ENCODE data around the gene CDH4. TPM values are rescaled to one million over a fixed set of nuclear protein-coding genes. Genes with fewer than 3 reads are reported as not detected.

CDH4 gene
- polyA plus RNA-seq, 1 donor: 1.7 TPM

DNA sequence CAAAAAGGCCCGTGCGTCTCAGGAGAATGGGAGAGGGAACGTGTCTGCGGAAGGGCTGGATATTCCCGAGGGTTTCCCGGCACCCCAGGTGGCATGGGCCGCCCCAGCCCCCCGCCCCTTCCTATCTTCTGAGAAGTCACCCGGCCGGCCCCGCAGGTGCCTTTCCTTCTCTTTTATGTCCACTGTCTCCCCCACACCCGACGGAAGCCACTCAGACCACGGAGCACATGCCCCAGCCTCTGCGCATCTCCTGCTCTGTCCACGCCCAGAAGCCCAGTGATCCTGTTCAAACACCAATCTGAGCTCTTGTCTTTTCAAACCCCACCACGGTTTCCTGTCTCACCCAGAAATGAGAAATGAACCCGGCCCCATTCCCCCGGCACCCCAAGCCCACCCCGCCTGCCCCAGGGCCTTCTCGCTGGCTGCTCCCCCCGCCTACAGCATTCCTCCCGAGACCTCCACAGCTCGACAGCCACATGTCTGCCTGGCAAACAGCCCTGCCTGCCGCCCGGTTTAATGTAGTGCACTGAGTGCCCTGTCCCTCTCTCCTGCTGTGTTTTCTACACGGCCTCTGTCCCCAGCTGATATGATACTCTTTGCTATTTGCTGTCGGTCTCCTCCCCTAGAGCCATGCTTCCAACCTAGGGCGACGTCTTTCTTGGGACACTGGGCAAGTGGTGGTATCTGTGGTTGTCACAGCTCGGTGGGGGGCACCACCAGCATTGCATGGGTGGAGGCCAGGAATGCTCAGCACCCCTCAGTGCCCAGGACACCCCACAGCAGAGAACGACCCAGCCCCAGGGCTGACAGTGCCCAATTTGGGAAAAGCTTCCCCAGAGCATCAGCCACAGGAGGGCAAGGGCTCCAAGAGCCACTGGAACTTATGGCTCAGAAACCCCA is 630.9 kb downstream of the CDH4 start:
- Histone ChIP-seq H3K9me3 (ENCODE audit: control insufficient read depth, low read depth, low read length) (no peaks in the 10 kb centered on the region), H3K4me1 (ENCODE audit: control insufficient read depth, insufficient read depth, low read length) (no peaks in the 10 kb centered on the region), H3K27me3 (ENCODE audit: control insufficient read depth, insufficient read depth, low read length) (no peaks in the 10 kb centered on the region), H3K27ac (ENCODE audit: low read length) (no peak overlapping the region), H3K4me3 (ENCODE audit: low read length) (no peak overlapping the region), H3K36me3 (ENCODE audit: control insufficient read depth, insufficient read depth, low read length) (no peaks in the 10 kb centered on the region)
- no peak for DNase-seq
- WGBS (ENCODE audit: insufficient coverage, low lambda C conversion rate): no CpG with 5 or more reads among the region's 32 CpGs

DNA sequence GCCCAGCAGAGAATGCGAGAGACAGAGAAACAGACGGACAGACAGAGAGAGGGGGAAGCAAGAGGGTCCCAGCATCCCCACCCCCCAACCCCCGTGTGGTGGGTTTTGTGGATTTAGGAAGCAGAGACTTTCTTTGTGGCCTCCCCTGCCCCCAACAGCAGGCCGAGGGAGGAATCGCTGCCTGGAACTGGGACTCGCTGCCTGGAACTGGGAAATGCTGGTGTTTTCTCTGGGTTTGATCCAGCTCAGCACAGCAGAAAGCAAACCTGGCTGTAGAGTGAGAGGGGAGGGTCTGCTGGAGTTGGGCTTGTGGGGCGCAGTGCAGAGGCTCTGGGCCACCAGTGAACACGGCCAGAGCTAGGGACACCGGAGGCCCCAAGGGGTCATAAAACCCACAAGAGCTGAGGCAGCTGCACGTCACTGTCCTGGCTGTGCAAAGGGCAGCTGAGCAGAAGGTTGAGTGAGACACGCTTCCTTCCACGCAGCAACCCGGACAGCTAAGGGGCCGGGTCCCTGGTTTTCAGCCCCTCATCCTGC is 631.9 kb downstream of the CDH4 start:
- Histone ChIP-seq H3K4me1 (ENCODE audit: control insufficient read depth, insufficient read depth, low read length) (no peaks in the 10 kb centered on the region), H3K4me3 (ENCODE audit: low read length) (no peak overlapping the region), H3K36me3 (ENCODE audit: control insufficient read depth, insufficient read depth, low read length) (no peaks in the 10 kb centered on the region), H3K9me3 (ENCODE audit: control insufficient read depth, low read depth, low read length) (no peaks in the 10 kb centered on the region), H3K27ac (ENCODE audit: low read length) (no peak overlapping the region), H3K27me3 (ENCODE audit: control insufficient read depth, insufficient read depth, low read length) (no peaks in the 10 kb centered on the region)
- WGBS (ENCODE audit: insufficient coverage, low lambda C conversion rate): no CpG with 5 or more reads among the region's 14 CpGs
- DNase-seq: peak in 1 of 2 donors; percentile 34

DNA sequence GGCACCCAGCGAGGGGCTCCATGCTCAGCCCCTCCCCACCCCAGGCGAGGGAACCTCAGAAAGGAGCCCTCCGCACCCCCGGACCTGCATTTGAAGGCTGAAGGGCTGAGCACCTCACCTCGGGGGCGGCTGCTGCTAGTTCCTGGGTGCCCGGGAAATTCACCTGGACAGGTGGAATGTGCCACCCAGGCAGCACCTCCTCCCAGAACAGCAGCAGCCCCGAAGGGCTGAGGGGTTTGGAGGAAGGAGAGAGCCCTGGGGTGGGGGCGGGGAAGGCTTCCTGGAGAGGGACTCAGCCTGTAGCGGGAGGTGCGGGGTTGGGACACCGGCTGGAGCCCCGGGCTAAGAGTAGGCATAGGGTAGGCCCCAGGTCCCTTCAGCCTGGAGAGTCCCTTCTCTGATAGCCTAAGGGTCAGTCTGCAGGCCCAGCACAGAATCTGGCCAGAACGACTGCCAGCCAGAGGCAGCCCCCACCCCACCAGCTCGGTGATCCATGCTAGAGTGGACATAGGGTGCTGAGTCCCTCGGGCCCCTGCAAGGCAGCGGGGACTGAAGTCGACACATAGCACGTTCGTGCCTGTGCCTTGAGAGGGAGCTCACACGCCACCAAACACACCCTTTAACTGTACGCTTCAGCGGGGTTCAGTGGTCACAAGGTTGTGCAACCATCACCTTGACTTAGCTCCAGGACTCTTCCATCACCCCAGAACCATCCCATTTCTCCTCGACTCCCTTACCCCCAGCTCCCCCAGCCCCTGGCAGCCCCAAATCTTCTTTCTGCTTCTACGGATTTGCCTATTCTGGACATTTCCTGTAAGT is 632.7 kb downstream of the CDH4 start:
- Histone ChIP-seq H3K27me3 (ENCODE audit: control insufficient read depth, insufficient read depth, low read length) (no peaks in the 10 kb centered on the region), H3K36me3 (ENCODE audit: control insufficient read depth, insufficient read depth, low read length) (no peaks in the 10 kb centered on the region), H3K9me3 (ENCODE audit: control insufficient read depth, low read depth, low read length) (no peaks in the 10 kb centered on the region), H3K4me1 (ENCODE audit: control insufficient read depth, insufficient read depth, low read length) (no peaks in the 10 kb centered on the region), H3K4me3 (ENCODE audit: low read length) (no peak overlapping the region), H3K27ac (ENCODE audit: low read length) (no peak overlapping the region)
- no CpG with 5 or more reads among the region's 25 CpGs for WGBS (ENCODE audit: insufficient coverage, low lambda C conversion rate)
- no peak for DNase-seq

DNA sequence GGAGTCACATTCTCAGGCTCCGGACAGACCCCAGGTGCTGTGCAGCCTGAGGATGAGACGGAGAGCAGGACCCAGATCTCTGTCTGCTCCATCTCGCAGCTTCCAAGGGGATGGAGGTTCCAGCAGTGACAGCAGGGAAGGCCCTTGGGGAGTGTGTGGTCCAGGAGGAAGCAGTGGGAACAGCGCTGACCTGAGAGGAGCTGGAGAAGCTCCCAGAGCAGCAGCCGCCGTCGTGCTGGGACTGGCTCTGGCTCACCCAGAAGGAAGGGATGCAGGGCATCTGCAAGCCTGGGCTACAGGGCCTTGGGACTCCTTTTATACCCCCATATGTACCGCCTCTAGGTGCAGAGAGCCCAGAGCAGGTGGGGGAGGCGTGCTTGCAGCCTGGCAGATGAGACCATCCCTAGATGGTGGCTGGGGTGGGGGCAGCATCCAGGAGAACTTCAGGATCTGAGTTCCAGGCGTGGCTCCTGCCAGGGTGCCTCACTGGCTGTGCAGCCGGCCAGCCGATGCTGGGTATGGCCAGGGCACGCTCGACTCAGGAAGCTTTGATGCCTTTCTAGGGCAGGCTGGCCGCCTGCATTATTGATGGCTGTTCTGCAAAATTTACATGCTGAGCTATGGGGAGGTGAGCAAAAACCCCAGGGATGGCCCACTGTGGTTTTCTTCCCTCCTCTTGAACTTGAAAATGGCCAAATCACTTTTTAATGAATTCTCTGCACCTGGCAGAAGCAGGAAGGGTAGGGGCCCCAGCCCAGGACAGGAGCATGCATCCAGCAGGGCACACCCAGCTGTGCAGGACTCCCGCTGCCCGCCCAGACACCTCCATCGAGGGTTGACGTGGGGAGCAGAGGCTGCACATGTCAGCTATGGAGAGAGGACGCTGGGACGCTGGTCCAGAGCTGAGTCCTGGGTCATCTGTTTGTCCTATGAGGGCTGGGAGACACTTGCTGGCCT is 634.0 kb downstream of the CDH4 start:
- no peaks in the 10 kb centered on the region for H3K9me3 ChIP-seq (ENCODE audit: control insufficient read depth, low read depth, low read length)
- no peaks in the 10 kb centered on the region for H3K27me3 ChIP-seq (ENCODE audit: control insufficient read depth, insufficient read depth, low read length)
- no peaks in the 10 kb centered on the region for H3K36me3 ChIP-seq (ENCODE audit: control insufficient read depth, insufficient read depth, low read length)
- no peak overlapping the region for H3K4me3 ChIP-seq (ENCODE audit: low read length)
- WGBS (ENCODE audit: insufficient coverage, low lambda C conversion rate): no CpG with 5 or more reads among the region's 21 CpGs
- H3K27ac ChIP-seq (ENCODE audit: low read length): no peak overlapping the region
- no peaks in the 10 kb centered on the region for H3K4me1 ChIP-seq (ENCODE audit: control insufficient read depth, insufficient read depth, low read length)
- DNase-seq: no peak

DNA sequence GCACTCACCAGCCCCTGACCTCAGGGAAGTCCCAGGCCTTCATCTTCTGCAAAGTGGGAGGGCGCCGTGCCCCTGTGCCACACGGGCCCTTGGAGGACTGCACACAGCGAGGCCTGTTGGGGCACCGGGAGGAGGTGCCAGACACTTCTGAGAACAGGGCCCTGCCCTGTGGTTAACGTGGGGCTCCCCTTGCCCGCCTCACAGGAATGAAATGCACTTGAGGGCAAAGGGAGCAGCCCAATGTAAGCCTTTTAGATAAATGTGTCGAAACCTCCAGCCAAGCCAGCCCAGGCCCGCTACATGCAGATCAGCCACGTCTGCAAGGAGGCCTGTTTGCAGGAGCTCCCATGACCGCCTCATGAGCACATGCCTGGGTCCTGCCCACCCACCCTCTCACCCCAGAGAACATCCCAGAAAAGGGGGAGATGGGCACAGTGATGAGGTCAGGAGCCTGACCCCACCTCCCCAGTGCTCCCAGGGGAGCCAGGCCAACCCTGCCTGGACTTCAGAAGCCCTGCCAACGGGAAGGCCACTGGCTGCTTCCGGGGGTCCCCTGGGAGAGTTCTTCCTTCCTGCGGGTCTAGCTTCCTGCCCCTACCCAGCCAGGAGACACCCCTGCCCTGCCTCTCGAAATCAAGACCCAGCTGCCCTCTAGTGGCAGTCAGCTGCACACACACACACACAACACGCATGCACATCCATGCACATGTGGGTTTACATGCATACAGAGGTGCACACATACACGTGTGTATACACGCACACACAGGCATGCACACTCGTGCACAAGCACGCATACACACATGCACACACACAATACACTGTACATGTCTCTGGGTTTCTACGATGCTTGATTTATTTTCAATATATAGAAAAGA is 634.9 kb downstream of the CDH4 start:
- Histone ChIP-seq H3K4me1 (ENCODE audit: control insufficient read depth, insufficient read depth, low read length) (no peaks in the 10 kb centered on the region), H3K9me3 (ENCODE audit: control insufficient read depth, low read depth, low read length) (no peaks in the 10 kb centered on the region), H3K27ac (ENCODE audit: low read length) (no peak overlapping the region), H3K4me3 (ENCODE audit: low read length) (no peak overlapping the region), H3K27me3 (ENCODE audit: control insufficient read depth, insufficient read depth, low read length) (no peaks in the 10 kb centered on the region), H3K36me3 (ENCODE audit: control insufficient read depth, insufficient read depth, low read length) (no peaks in the 10 kb centered on the region)
- no CpG with 5 or more reads among the region's 21 CpGs for WGBS (ENCODE audit: insufficient coverage, low lambda C conversion rate)
- DNase-seq: peak; percentile 17 to 23

DNA sequence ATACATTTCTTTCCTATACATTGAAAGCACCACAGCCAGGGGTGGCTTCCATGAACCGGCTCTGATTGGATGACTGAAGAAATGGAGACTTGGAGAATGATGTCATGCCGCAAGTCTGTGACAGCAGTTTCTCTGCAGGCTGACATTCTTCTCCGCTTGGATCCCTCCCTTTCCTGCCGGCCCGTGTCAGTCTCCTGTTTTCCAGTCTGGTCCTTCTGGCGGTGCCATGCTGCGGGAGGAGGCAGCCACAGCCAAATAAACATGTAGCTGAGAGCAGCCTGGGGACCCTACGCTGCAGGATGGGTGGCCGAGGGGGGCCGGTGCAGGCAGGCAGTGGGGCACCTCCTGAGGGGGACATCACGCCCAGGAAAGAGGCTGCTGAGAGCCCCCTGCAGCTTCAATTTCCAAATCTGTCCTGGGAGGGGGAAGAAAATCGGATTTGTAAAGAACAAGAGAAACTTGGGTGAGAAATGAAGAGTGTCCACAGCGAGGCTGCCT is 635.6 kb downstream of the CDH4 start:
- WGBS (ENCODE audit: insufficient coverage, low lambda C conversion rate): 54% methylated on average over 3 of the region's 13 CpGs
- H3K27ac ChIP-seq (ENCODE audit: low read length): no peak overlapping the region
- no peaks in the 10 kb centered on the region for H3K4me1 ChIP-seq (ENCODE audit: control insufficient read depth, insufficient read depth, low read length)
- no peak overlapping the region for H3K4me3 ChIP-seq (ENCODE audit: low read length)
- no peak for DNase-seq
- no peaks in the 10 kb centered on the region for H3K27me3 ChIP-seq (ENCODE audit: control insufficient read depth, insufficient read depth, low read length)
- H3K36me3 ChIP-seq (ENCODE audit: control insufficient read depth, insufficient read depth, low read length): no peaks in the 10 kb centered on the region
- H3K9me3 ChIP-seq (ENCODE audit: control insufficient read depth, low read depth, low read length): no peaks in the 10 kb centered on the region

DNA sequence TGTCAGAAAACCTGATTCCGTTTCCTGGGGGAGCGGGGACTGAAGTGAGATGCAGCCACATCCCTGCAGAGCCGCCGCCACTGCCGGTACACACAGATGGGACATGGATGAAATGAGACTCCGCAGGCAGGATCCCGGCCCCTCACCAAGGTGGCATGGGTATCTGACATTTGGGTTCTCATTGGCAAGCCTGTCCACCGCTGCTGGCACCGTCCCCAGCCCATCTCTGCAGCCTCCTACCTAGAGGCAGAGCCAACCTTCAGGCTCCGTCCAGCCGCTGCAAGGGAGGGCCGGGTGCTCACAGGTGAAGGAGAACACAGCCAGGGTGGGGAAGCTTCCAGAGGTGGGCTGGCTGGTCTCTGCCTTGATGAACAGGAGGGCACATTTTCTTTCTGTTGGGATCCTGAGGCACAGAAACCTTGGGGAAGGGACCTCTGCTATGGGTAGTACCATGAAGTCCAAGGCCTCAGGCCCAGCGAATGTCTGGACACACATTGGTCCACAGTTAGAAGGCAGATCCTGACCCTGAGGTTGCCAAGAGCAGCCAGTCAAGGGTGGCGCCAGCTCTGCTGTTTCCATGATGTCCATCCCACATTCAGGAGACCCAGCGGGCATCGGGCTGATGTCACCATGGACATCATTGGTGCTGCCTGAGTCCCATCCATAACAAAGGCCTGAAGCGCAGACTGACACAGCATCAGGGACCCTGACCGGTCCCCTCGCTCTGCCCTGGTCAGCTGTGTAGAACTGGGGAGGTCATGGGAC is 636.2 kb downstream of the CDH4 start:
- H3K27me3 ChIP-seq (ENCODE audit: control insufficient read depth, insufficient read depth, low read length): no peaks in the 10 kb centered on the region
- no peak for DNase-seq

DNA sequence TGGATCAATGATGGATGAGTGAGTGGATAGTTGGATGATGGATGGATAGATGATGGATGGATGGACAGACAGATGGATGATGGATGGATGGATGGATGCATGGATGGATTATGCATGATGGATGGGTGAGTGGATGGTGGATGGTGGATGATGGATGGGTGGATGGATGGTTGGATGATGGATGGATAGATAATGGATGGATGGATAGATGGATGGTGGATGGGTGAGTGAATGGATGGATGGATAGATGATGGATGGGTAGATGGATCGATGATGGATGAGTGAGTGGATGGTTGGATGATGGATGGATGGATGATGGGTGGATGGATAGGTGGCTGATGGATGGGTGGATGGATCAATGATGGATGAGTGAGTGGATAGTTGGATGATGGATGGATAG is 637.6 kb downstream of the CDH4 start:
- Histone ChIP-seq H3K4me3 (ENCODE audit: low read length) (no peak overlapping the region), H3K4me1 (ENCODE audit: control insufficient read depth, insufficient read depth, low read length) (no peaks in the 10 kb centered on the region), H3K27ac (ENCODE audit: low read length) (no peak overlapping the region), H3K27me3 (ENCODE audit: control insufficient read depth, insufficient read depth, low read length) (no peaks in the 10 kb centered on the region), H3K9me3 (ENCODE audit: control insufficient read depth, low read depth, low read length) (no peaks in the 10 kb centered on the region), H3K36me3 (ENCODE audit: control insufficient read depth, insufficient read depth, low read length) (no peaks in the 10 kb centered on the region)
- no peak for DNase-seq
- WGBS (ENCODE audit: insufficient coverage, low lambda C conversion rate): 79% methylated on average over 1 of the region's 1 CpG

More for the DNA sequence above, 636.2 kb downstream of the CDH4 start:
- Histone ChIP-seq H3K4me3 (ENCODE audit: low read length) (no peak overlapping the region), H3K27ac (ENCODE audit: low read length) (no peak overlapping the region), H3K9me3 (ENCODE audit: control insufficient read depth, low read depth, low read length) (no peaks in the 10 kb centered on the region), H3K36me3 (ENCODE audit: control insufficient read depth, insufficient read depth, low read length) (no peaks in the 10 kb centered on the region), H3K4me1 (ENCODE audit: control insufficient read depth, insufficient read depth, low read length) (no peaks in the 10 kb centered on the region)
- WGBS (ENCODE audit: insufficient coverage, low lambda C conversion rate): no CpG with 5 or more reads among the region's 19 CpGs
